GM23338 (cell line): ENCODE data around the gene GRM3. TPM values are rescaled to one million over a fixed set of nuclear protein-coding genes. Genes with fewer than 3 reads are reported as not detected.

Experiments
- CREB1 ChIP-seq: fragments of 250-450 bp; sonication (Bioruptor Pico); IDR thresholded peaks from 2 replicates; pipeline ENCODE4 v1.5.0; 2020; ENCODE audit warnings: low read depth, mild to moderate bottlenecking, moderate library complexity
- JUNB ChIP-seq: IDR thresholded peaks from one replicate; pipeline ENCODE4 v1.6.1; 2016; ENCODE audit warnings: antibody characterized with exemption; ENCODE audit not compliant: unreplicated experiment
- NANOG ChIP-seq: IDR thresholded peaks from 2 replicates; pipeline ENCODE4 v1.6.1; 2016; ENCODE audit warnings: antibody characterized with exemption, borderline replicate concordance
- POLR2AphosphoS5 ChIP-seq: IDR thresholded peaks from 2 replicates; pipeline ENCODE4 v1.6.1; 2016; ENCODE audit warnings: antibody characterized with exemption, low read depth
- REST ChIP-seq: IDR thresholded peaks from one replicate; pipeline ENCODE4 v1.6.1; 2018; ENCODE audit warnings: antibody characterized with exemption; ENCODE audit not compliant: unreplicated experiment
- ZNF462 ChIP-seq: fragments of 250-450 bp; sonication (Bioruptor Pico); IDR thresholded peaks from 2 replicates; pipeline ENCODE4 v1.5.0; 2020; ENCODE audit warnings: mild to moderate bottlenecking, moderate library complexity
- polyA plus RNA-seq: library from polyadenylated mRNA; unstranded; fragments of >200 nt; fragmentation: Nextera tagmentation; extraction: Ambion mirVana; gene quantifications from 2 replicates; pipeline ENCODE4 v1.2.1, GENCODE V29; 2016
- total RNA-seq: library from RNA; depleted of rRNA; stranded (reverse); fragments of >200 nt; shearing (Covaris generic); gene quantifications from 2 replicates; pipeline ENCODE4 v1.2.3, GENCODE V29; 2014
- TF ChIP-seq, protein P1 (sequence below): IDR thresholded peaks from 2 replicates; pipeline ENCODE4 v1.6.1; 2016; ENCODE audit warnings: antibody characterized with exemption

GRM3 gene
- total and polyA plus RNA-seq, 2 experiments from 2014 or later = 0.79 to 1.9 TPM

DNA sequence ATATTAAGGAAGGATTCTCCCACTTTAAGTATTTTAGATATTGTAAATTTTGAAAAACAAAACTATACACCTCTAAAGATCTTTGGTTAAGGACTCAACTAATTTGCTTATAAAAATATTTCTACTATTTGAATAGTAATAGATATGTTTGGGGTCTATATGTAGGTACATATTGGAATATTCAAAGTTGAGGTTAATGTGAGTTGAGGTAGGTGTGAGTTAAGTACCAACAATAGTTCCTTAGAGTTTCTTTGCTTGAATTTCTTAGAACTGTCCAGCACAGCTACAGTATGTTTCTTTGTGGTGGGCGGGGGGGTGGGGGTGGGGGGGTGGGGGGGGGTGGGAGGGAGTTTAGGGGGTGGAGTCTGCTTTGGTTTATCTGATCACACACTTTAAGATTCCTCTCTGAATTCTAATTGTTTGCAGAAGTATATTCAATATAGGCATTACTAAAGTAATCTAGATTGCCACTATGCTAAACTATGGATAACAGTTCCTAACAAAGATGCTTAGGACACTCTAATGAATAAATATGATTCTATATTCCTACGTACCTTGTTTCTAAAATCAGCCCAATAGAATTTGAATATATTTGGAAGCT, 2.1 kb downstream of the GRM3 start (continued):
- no peak for TF ChIP-seq ZNF462
- no peak for TF ChIP-seq CREB1 (CRISPR knock-in tag)
- TF ChIP-seq REST = no peak
- TF ChIP-seq, protein P1, sequence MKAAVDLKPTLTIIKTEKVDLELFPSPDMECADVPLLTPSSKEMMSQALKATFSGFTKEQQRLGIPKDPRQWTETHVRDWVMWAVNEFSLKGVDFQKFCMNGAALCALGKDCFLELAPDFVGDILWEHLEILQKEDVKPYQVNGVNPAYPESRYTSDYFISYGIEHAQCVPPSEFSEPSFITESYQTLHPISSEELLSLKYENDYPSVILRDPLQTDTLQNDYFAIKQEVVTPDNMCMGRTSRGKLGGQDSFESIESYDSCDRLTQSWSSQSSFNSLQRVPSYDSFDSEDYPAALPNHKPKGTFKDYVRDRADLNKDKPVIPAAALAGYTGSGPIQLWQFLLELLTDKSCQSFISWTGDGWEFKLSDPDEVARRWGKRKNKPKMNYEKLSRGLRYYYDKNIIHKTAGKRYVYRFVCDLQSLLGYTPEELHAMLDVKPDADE = no peak
- TF ChIP-seq NANOG = no peak
- no peak for TF ChIP-seq JUNB
- TF ChIP-seq POLR2AphosphoS5 = no peak
